MG63 (cell line): ENCODE results near the gene ATP8B4. TPM values are rescaled to one million over a fixed set of nuclear protein-coding genes. Genes with fewer than 3 reads are reported as not detected.
"Not testable (repeated sequence)": the region's sequence is repeated elsewhere in the genome, so short reads cannot be mapped to it uniquely, and the experiment has no call there.

ENCODE experiments used
- DNase-seq: peaks from one replicate; pipeline ENCODE4 v3.0.0-alpha.2; 2020
- H3K27me3 ChIP-seq: fragments of 250-450 bp; sonication (Bioruptor Pico); 2 replicates; pipeline ENCODE4 v1.5.1; 2020; ENCODE audit warnings: mild to moderate bottlenecking, moderate library complexity
- H3K36me3 ChIP-seq: fragments of 250-450 bp; sonication (Bioruptor Pico); 2 replicates; pipeline ENCODE4 v1.5.1; 2020; ENCODE audit warnings: mild to moderate bottlenecking, moderate library complexity
- H3K4me3 ChIP-seq: fragments of 250-450 bp; sonication (Bioruptor Pico); 2 replicates; pipeline ENCODE4 v1.5.1; 2020; ENCODE audit warnings: mild to moderate bottlenecking, moderate library complexity
- H3K9me3 ChIP-seq: fragments of 250-450 bp; sonication (Bioruptor Pico); 2 replicates; pipeline ENCODE4 v1.5.1; 2020; ENCODE audit warnings: mild to moderate bottlenecking, moderate library complexity
- total RNA-seq: library from RNA; depleted of rRNA; stranded (reverse); fragments of >200 nt; shearing (Covaris generic); gene quantifications from 2 replicates; pipeline ENCODE4 v1.2.3, GENCODE V29; 2014; ENCODE audit warnings: low replicate concordance

Gene ATP8B4
- total RNA-seq, 1 experiment from 2014 or later = not detected

- Histone ChIP-seq H3K27me3 (no peaks in the 10 kb centered on the region), H3K9me3 (no peaks in the 10 kb centered on the region), H3K4me3 (no peak overlapping the region), H3K36me3 (no peaks in the 10 kb centered on the region)
- no peak for DNase-seq
Observed at GRCh38 chr15:49979705-49980382, 139.2 kb downstream of the ATP8B4 start.

- Histone ChIP-seq H3K4me3 (no peak overlapping the region), H3K27me3 (no peaks in the 10 kb centered on the region), H3K9me3 (no peaks in the 10 kb centered on the region), H3K36me3 (no peaks in the 10 kb centered on the region)
- no peak for DNase-seq
Observed at GRCh38 chr15:49978121-49978520, 140.9 kb downstream of the ATP8B4 start.

GRCh38 chr15:49977306-49977705 is 141.7 kb downstream of the ATP8B4 start:
- Histone ChIP-seq H3K36me3 (no peaks in the 10 kb centered on the region), H3K4me3 (no peak overlapping the region), H3K9me3 (no peaks in the 10 kb centered on the region), H3K27me3 (no peaks in the 10 kb centered on the region)
- no peak for DNase-seq

GRCh38 chr15:49964551-49964950 is 154.5 kb downstream of the ATP8B4 start:
- DNase-seq = no peak
- Histone ChIP-seq H3K36me3 (no peaks in the 10 kb centered on the region), H3K27me3 (no peaks in the 10 kb centered on the region), H3K4me3 (no peak overlapping the region), H3K9me3 (no peaks in the 10 kb centered on the region; the same call in 1 of the 2 replicates)

GRCh38 chr15:49964061-49964460 is 155.0 kb downstream of the ATP8B4 start:
- H3K9me3 ChIP-seq = no peaks in the 10 kb centered on the region; the same call in 1 of the 2 replicates
- no peak for DNase-seq
- no peaks in the 10 kb centered on the region for H3K36me3 ChIP-seq
- no peaks in the 10 kb centered on the region for H3K27me3 ChIP-seq
- H3K4me3 ChIP-seq = no peak overlapping the region

GRCh38 chr15:49963033-49963772 is 155.8 kb downstream of the ATP8B4 start:
- not testable (repeated sequence) for H3K9me3 ChIP-seq

GRCh38 chr15:49962044-49962602 is 156.9 kb downstream of the ATP8B4 start:
- no peak for DNase-seq
- H3K9me3 ChIP-seq = no peaks in the 10 kb centered on the region; the same call in 1 of the 2 replicates
- no peaks in the 10 kb centered on the region for H3K36me3 ChIP-seq
- H3K27me3 ChIP-seq = no peaks in the 10 kb centered on the region
- no peak overlapping the region for H3K4me3 ChIP-seq

More at GRCh38 chr15:49963033-49963772, 155.8 kb downstream of the ATP8B4 start:
- not testable (repeated sequence) for H3K27me3 ChIP-seq, H3K4me3 ChIP-seq, DNase-seq, H3K36me3 ChIP-seq

- Histone ChIP-seq H3K4me3 (no peak overlapping the region), H3K9me3 (peaks cover 2% of the 10 kb centered on the region; the same call in 1 of the 2 replicates), H3K27me3 (no peaks in the 10 kb centered on the region), H3K36me3 (no peaks in the 10 kb centered on the region)
- no peak for DNase-seq
Observed at GRCh38 chr15:49953421-49953820, 165.6 kb downstream of the ATP8B4 start.

- H3K9me3 ChIP-seq = no peaks in the 10 kb centered on the region; the same call in 1 of the 2 replicates
- no peaks in the 10 kb centered on the region for H3K36me3 ChIP-seq
- H3K27me3 ChIP-seq = no peaks in the 10 kb centered on the region
- no peak overlapping the region for H3K4me3 ChIP-seq
- DNase-seq = no peak
Observed at GRCh38 chr15:49946681-49947080, 172.4 kb downstream of the ATP8B4 start.

- Histone ChIP-seq H3K27me3 (no peaks in the 10 kb centered on the region), H3K4me3 (no peak overlapping the region), H3K9me3 (no peaks in the 10 kb centered on the region), H3K36me3 (no peaks in the 10 kb centered on the region)
- no peak for DNase-seq
Observed at GRCh38 chr15:49934487-49934886, 184.5 kb downstream of the ATP8B4 start.

GRCh38 chr15:49927189-49927861 is 191.7 kb downstream of the ATP8B4 start:
- H3K36me3 ChIP-seq = no peaks in the 10 kb centered on the region
- H3K27me3 ChIP-seq = no peaks in the 10 kb centered on the region
- no peak for DNase-seq
- no peak overlapping the region for H3K4me3 ChIP-seq
- H3K9me3 ChIP-seq = no peaks in the 10 kb centered on the region

GRCh38 chr15:49926740-49927139 is 192.3 kb downstream of the ATP8B4 start:
- H3K9me3 ChIP-seq = no peaks in the 10 kb centered on the region
- H3K36me3 ChIP-seq = no peaks in the 10 kb centered on the region
- DNase-seq = no peak
- no peak overlapping the region for H3K4me3 ChIP-seq
- H3K27me3 ChIP-seq = no peaks in the 10 kb centered on the region

- DNase-seq = no peak
- Histone ChIP-seq H3K4me3 (no peak overlapping the region), H3K27me3 (no peaks in the 10 kb centered on the region), H3K9me3 (no peaks in the 10 kb centered on the region), H3K36me3 (no peaks in the 10 kb centered on the region)
Observed at GRCh38 chr15:49923671-49924070, 195.4 kb downstream of the ATP8B4 start.

GRCh38 chr15:49919034-49919433 is 200.0 kb downstream of the ATP8B4 start:
- H3K9me3 ChIP-seq = no peaks in the 10 kb centered on the region
- H3K4me3 ChIP-seq = no peak overlapping the region
- DNase-seq = no peak
- H3K27me3 ChIP-seq = no peaks in the 10 kb centered on the region
- H3K36me3 ChIP-seq = no peaks in the 10 kb centered on the region

GRCh38 chr15:49918121-49918520 is 200.9 kb downstream of the ATP8B4 start:
- no peaks in the 10 kb centered on the region for H3K27me3 ChIP-seq
- DNase-seq = no peak
- no peak overlapping the region for H3K4me3 ChIP-seq
- H3K9me3 ChIP-seq = 0 out of 2 replicates have a peak, but pooled peaks cover 2% of the 10 kb centered on the region
- H3K36me3 ChIP-seq = no peaks in the 10 kb centered on the region

- DNase-seq = no peak
- Histone ChIP-seq H3K36me3 (no peaks in the 10 kb centered on the region), H3K4me3 (no peak overlapping the region), H3K9me3 (0 out of 2 replicates have a peak, but pooled peaks cover 2% of the 10 kb centered on the region), H3K27me3 (no peaks in the 10 kb centered on the region)
Observed at GRCh38 chr15:49916998-49917397, 202.0 kb downstream of the ATP8B4 start.

GRCh38 chr15:49915822-49916221 is 203.2 kb downstream of the ATP8B4 start:
- H3K27me3 ChIP-seq = no peaks in the 10 kb centered on the region
- H3K36me3 ChIP-seq = no peaks in the 10 kb centered on the region
- peaks cover 5% of the 10 kb centered on the region for H3K9me3 ChIP-seq
- DNase-seq = no peak
- H3K4me3 ChIP-seq = no peak overlapping the region
